NCI-H446 treated with DMSO at 0.1 percent for 48 hours (cell line): Measurements from ENCODE around the gene CNOT4.
"Not testable (repeated sequence)": the region's sequence is repeated elsewhere in the genome, so short reads cannot be mapped to it uniquely, and the experiment has no call there.

Experiments
- DNase-seq: peaks from one replicate; lab custom pipeline; 2025; lab: John Stamatoyannopoulos, UW

Gene CNOT4

DNA sequence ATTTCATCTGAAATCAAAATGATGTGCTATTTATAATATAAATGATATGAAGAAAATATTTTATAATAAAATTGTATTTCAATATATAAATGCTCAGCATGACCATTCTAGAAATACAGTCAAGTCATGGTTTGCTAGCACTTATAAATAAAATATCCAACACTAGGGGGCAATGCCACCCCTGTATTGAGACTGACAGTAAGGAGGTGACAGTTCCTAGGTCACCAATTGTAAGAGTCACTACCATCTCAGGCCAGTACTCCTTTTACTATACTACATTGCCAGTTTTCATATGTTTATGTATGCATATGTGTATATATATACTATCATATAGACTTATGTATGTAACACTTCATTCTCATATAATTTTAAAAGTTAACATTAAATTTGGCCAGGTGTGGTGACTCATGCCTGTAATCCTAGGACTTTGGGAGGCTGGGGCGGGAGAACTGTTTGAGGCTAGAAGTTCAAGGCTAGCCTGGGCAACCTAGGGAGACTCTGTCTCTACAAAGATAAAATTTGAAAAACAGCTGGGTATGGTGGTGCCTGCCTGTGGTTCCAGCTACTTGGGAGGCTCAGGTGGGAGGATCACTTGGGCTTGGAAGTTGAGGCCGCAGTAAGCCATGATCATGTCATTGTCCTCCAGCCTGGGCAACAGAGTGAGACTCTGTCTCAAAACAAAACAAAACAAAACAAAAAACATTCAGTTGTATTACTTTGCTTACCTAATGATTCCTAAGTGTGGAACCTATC, 2.4 kb upstream of the CNOT4 start:
- DNase-seq, result peak; percentile 48

DNA sequence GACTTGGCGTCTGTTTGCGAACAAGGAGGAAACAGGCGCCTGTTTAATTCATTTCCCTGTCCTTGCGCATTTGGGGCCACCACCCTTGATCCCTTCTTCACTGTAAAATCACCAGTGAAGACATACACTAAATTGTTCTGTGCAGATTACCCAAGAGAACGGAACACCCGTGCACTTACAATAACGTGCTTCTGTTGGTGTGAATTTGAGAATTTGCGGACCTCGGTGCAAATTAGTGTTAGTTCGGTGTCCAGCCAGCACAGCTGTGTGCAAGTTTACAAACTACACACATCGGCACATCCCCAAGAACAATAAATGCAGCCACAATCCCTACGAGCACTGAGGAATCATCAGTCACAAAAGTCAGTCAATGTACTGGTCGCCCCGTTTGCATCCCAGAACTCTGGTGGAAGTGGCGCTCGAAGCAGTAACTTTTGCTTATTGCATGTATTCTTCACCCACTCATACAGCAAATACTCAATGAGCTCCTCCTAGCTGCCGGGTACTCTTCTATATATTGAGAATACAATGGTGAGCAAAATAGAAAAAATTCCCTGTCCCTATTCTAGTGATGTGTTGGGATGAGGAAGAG, 786 bp upstream of the CNOT4 start:
- no peak for DNase-seq

DNA sequence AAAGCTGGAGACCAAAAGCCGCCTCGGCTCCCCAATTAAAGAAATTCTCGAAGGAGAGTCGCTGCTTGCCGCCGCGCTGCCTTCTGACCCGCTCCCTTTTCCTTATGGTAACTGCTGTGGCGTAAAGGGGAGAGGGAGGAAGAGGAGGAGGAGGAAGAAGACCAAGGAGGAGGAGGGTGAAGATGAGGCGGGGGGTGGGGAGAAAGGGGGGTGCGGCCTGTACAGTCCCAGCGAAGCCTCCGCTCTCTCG, 388 bp downstream of the CNOT4 start:
- DNase-seq, result no peak

DNA sequence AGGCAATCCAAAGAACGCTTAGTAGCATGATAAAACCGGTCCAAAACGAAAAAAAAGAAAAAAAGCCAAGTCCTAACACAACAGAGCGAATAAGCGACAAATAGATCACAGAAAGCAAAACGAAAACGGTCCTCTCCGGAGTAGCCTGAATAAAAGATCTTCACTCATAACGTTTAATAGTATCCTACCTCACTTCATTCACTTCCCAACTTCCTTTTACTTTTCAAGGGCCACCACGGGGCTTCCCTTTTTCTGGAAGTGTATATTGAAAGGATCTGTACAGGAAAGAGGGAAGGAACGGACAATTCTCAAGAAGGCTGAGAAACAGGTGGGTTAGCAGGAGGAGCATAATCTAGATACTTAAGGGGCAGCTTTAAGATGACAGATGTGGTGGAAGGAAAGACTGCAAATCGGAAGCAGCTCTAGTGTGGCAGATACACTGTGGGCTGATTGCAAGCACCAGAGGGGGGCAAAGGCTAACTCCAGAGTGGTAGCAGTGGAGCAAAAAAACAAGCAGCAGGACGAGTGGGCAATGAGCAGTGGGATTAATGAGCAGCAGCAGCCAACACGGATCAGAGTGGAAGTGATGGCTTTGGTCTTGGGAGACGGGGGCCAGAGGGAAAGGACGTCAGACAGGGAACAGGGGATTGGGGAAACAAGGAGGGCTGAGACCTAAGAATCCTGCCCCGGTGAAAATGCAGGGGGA, 866 bp downstream of the CNOT4 start:
- DNase-seq, result no peak

DNA sequence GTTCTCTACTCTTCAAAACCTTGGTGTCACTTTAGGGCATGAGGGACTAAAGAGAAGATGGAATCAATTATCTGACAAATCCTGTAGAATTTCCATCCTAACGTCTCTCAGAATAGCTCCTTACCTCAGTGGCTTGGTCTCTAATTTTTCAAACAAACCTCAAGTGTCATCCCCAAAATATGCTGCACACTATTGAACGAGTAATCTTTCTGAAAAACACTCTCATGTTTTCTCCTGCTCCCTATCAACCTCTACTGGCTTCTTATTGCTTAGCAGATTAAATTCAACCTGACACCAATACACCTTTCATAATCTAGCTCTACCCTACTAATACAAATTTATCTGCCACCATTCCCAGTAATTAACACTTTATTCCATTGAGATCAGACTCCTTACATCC, 8.5 kb downstream of the CNOT4 start:
- DNase-seq, result no peak

DNA sequence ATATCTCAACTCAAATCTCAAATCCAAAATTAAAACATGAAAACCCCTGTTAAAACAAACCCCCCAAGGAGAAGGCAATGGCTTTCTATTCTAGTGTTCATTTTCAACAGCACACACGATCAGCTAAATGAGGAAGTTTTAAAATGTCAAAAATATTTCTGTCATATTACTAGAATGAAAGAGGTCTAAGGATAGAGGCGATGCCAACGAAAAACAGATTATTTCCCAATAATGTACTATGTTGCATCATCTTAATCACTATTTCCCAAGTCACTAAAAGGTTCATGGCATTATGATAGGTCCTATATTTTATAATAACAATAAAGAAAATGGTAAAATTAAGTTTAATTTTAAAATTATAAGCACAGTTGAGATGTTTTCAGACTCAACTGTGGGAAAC, 10.1 kb downstream of the CNOT4 start:
- no peak for DNase-seq

DNA sequence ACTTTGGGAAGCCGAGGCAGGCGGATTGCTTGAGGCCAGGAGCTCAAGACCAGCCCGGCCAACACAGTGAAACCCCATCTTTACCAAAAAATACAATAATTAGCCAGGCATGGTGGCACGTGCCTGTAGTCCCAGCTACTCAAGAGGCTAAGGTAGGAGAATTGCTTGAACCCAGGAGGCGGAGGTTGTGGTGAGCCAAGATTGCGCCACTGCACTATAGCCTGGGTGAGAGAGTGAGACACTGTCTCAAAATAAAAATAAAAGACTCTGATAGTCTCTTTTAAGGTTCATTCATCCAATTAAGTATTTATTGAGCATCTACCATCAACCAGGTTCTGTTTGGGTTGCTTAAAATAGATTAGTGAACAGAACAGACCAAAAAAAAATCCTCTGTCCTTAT, 12.7 kb downstream of the CNOT4 start:
- not testable (repeated sequence) for DNase-seq

DNA sequence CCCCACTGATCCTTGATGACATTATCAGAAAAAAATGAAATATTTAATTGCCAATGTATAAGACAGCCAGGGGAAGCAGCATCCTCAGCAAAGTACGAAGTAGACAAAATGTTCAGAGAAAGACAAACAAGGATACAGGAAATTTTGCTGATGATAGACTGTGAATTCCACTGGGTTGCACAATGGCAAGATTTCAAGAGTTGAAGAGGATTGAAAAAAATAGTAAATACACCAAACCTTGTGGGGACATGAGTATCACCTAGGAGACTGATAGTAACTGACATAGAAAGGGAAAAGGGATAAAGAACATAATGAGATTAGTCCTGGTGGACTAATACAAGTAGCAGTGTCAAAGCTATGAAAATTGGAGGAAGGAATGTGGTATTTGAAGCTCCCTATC, 16.5 kb downstream of the CNOT4 start:
- no peak for DNase-seq

DNA sequence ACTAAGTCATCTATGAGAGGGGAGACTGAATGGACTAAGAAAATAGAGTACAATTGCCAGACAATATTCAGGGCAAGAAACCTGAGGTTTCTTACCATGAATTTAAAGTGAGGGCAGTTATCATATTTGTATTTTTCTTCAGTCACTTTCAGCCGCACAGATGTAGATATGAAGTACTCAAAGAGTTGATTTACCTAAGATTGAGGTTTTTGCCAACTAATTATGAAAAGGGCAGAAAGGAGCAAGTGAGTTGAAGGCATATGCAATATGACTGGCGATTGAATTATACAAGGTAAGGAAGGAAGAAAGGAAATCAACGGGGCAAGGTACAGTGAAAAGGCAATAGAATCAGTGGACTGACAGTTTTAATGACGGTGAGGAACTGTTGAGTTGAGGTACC, 17.8 kb downstream of the CNOT4 start:
- DNase-seq, result no peak

DNA sequence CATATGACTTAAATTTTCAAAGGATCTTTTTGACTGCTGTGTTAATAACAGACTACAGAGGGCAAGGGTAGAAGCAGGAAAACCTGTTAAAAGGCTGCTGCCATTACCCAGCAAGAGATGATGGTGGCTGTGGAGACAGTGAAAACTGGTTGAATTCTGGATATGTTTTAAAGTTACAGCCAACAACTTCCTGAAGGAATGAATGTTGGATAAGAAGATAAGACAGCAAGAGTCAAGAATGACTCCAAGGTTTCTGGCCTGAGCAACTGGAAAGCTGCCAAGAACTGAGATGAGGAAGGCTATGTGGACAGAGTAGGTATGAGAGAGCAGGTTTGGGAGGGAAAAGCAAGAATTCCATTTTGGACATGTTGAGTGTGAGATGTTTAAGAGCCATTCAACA, 19.1 kb downstream of the CNOT4 start:
- DNase-seq, result no peak

DNA sequence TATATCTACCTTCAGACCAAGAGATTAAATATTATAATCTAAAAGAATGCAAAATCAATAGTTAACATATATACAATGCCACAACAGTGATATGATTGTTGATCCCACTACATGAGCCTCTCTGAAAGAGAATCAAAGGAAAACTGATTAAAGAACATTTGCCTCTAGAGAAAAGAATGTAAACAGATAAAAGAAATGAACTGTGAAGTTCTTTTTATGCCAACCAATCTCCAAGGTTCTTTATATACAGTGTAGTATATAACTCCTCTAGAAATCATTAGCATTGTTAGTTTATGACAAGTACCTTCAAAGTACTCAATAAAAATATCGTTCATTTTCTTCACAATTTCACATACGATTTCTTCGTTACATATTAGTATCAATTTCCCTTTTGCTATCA, 20.1 kb downstream of the CNOT4 start:
- no peak for DNase-seq

DNA sequence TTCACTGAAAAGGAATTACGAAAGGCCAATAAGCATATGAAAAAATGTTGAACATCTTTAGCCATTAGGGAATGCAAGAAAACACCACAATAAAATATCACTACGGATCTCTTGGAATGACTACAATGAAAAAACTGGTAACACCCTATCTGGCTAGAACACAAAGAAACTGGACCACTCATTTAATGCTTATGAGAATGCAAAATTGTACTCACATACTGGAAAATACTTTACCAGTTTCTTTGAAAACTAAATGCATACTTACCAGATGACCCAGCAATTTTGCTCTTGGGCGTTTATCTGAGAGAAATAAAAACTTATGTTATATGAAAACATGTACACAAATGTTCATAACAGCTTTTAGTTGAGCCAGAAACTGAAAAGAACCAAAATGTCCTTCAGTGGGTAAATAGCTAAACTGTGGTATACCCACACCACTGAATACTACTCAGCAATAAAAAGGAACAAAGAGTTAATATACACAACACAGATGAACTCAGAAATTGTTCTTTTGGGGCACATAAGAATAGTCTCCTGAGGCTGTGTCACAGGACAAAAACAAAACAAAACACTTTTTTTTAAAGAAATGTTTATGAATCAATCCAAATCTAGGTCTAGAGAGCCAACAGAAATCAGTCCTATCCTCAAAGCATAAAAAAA, 23.5 kb downstream of the CNOT4 start:
- no peak for DNase-seq

DNA sequence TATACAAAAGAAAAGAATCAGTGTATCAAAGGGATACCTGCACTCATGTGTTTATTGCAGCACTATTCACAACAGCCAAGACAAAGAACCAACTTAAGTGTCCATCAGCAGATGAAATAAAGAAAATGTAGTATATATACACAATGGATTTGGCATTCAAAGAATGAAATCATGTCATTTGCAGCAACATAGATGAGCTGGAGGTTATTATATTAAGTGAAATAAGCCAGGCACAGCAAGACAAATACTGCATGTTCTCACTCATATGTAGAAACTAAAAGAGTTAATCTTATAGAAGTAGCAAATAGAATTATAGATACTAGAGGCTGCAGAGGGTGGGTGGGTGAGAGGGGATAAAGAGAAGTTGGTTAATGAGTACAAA, 28.3 kb downstream of the CNOT4 start:
- no peak for DNase-seq

DNA sequence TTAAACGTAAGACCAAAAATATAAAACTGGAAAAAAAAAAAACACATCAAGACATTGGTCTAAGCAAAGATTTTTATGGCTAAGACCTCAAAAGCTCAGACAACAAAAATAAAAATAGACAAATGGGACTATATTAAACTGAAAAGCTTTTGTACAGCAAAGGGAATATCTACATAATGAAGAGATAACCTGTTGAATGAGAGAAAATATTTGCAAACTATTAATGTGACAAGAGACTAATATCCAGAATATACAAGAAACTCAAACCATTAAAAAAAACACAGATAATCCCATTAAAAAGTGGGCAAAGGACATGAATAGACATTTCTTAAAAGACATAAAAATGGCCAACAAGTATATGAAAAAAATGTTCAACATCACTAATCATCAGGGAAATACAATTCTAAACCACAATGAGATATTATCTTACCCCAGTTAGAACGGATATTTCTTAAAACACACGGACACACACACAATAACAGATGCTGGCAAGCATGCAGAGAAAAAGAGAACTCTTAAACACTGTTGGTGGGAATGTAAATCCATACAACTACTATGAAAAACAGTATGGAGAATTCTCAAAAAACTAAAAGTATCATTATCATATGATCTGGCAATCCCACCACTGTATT, 28.8 kb downstream of the CNOT4 start:
- DNase-seq, result no peak

DNA sequence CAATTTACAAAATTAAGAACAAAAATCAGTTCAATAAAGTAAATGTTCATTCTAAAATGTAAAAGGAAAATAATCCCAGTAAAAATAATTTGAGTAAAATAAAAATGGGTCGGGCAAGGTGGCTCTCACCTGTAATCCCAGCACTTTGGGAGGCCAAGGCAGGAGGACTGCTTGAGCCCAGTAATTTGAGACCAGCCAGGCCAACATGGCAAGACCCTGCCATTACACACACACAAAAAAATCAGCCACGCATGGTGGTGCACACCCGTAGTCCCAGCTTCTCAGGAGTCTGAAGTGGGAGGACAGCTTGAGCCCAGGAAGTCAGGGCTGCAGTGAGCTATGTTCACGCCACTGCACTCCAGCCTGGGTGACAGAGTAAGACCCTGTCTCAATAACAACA, 34.4 kb downstream of the CNOT4 start:
- DNase-seq, result no peak

DNA sequence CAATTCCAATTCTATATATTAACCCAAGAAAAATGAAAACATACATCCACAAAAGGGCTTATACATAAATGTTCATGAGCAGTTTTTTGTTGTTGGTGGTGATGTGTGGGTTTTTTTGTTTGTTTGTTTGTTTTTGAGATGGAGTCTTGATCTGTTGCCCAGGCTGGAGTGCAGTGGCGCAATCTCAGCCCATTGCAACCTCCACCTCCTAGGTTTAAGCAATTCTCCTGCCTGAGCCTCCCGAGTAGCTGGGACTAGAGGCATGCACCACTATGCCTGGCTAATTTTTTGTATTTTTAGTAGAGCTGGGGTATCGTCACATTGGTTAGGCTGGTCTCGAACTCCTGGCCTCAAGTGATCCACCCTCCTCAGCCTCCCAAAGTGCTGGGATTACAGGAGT, 40.2 kb downstream of the CNOT4 start:
- DNase-seq, result not testable (repeated sequence)

DNA sequence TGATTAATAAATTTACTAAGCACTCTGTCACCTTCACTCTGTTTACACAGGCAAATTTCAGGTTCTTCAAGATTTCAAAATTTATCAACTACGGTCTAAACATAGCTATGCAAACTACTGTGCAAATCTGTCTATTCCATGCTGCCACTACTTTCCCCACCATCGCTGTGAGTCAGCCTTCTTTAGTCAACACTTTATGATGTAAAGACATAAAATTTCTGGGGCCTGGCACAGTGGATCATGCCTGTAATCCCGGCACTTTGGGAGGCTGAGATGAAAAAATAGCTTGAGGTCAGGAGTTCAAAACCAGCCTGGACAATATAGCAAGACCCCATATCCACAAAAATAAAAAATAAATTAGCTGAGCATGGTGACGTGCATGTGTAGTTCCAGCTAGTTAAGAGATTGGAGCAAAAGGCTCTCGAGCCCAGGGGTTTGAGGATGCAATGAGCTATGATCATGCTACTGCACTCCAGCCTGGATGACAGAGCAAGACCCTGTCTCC, 42.6 kb downstream of the CNOT4 start:
- no peak for DNase-seq

DNA sequence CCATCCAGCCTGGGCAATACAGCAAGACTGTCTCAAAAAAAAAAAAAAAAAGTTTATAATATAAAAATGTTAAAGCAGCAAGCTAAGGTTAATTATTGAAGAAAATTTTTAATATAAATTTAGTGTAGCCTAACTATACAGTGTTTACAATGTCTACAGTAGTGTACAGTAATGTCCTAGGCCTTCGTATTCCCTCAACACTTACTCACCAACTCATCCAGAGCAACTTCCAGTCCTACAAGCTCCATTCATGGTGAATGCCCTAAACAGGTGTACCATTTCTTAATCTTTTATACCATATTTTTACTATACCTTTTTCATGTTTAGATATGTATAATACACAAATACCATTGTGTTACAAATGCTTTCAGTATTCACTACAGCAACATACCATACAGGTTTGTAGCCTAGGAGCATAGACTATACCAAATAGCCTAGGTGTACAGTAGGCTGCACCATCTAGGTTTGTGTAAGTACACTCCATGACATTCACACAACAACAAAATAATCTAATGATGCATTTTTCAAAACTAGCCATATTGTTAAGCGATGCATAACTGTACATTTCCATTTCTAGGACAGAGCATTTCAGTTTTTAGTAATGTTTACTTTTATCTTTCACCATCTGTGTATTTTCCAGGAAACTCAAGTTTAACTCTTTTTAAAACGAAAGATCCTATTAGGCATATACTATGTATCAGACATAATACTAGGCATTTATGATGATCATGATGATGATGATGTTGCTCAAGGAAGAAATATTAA, 43.3 kb downstream of the CNOT4 start:
- DNase-seq, result no peak

DNA sequence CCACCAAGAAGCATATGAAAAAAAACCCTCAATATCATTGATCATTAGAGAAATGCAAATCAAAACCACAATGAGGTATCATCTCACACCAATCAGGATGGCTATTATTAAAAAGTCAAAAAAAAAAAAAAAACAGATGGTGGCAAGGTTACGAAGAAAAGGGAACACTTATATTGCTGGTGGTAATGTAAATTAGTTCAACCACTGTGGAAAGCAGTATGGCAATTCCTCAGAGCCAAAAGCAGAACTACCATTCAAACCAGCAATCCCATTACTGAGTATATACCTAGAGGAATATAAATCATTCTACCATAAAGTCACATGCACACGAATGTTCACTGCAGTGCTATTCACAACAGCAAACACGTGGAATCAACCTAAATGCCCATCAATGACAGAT, 46.0 kb downstream of the CNOT4 start:
- no peak for DNase-seq

DNA sequence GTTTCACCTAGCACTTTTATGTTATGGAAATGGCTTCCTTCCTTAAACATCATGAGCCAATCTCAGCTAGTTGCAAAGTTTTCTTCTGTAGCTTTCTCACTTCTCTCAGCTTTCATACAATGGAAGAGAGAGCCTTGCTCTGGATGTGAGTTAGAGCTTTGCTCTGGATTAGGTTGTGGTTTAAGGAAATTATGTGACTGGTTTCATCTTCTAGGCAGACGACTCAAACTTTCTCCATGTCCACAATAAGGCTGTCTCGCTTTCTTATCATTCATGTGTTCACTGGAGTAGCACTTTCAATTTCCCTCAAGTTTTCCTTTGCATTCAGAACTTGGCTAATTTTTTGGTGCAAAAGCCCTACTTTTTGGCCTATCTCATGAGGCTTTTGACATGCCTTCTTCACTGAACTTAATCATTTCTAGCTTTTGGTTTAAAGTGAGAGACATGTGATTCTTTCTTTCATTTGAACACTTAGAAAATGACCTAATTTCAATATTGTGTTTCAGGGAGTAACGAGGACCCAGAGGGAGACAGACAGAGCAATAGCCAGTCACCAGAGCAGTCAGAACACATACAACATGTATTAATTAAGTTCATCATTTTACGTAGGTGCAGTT, 49.8 kb downstream of the CNOT4 start:
- no peak for DNase-seq

DNA sequence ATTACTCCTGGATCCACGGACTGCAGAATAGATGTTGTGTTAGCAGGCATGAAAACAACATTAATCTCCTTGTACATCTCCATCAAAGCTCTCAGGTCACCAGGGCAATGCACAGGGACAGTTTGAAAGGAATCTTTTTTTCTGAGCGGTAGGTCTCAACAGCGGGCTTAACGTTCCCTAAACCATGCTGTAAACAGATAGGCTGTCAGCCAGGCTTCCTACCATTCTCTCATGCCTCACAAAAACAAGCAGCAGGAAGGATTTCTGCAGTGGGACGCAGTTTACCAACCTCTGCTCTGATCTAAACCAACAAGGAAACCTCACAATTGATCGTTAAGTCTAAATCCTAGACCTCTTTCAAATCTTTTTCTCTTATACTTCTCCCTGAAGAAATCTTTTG, 50.8 kb downstream of the CNOT4 start:
- DNase-seq, result no peak
